Astrocyte (in vitro differentiated cells and primary cell): ENCODE measurements around the gene GGACT. TPM values are rescaled to one million over a fixed set of nuclear protein-coding genes. Genes with fewer than 3 reads are reported as not detected.

ENCODE experiments used
- DNase-seq: peaks from one replicate; pipeline ENCODE4 v3.0.0-alpha.2; 2010; ENCODE audit warnings: low read depth
- FAIRE-seq: peaks from 2 replicates; lab custom pipeline; 2011; peaks lifted over from hg19 to GRCh38; lab: Jason Lieb, UNC
- H2AFZ ChIP-seq: 2 replicates; pipeline ENCODE4 v1.6.0; 2012; ENCODE audit warnings: low read depth, low read length, inconsistent platforms
- H3K27ac ChIP-seq: 2 replicates; pipeline ENCODE4 v1.5.1; 2011; ENCODE audit warnings: low read depth, low read length, inconsistent platforms
- H3K27me3 ChIP-seq: 2 replicates; pipeline ENCODE4 v1.6.0; 2011; ENCODE audit warnings: low read length, inconsistent platforms; ENCODE audit not compliant: insufficient read depth
- H3K36me3 ChIP-seq: 2 replicates; pipeline ENCODE4 v1.5.1; 2011; ENCODE audit warnings: low read length, inconsistent platforms; ENCODE audit not compliant: insufficient read depth
- H3K4me1 ChIP-seq: 2 replicates; pipeline ENCODE4 v1.5.1; 2011; ENCODE audit warnings: low read length, inconsistent platforms; ENCODE audit not compliant: insufficient read depth
- H3K4me2 ChIP-seq: 2 replicates; pipeline ENCODE4 v1.6.0; 2012; ENCODE audit warnings: low read length, inconsistent platforms
- H3K4me3 ChIP-seq: 2 replicates; pipeline ENCODE4 v1.5.1; 2011; ENCODE audit warnings: low read depth, mild to moderate bottlenecking, low read length, inconsistent platforms; ENCODE audit not compliant: insufficient read depth
- H3K79me2 ChIP-seq: 2 replicates; pipeline ENCODE4 v1.6.0; 2012; ENCODE audit warnings: mild to moderate bottlenecking, low read length, inconsistent platforms; ENCODE audit not compliant: insufficient read depth
- H3K9ac ChIP-seq: 2 replicates; pipeline ENCODE4 v1.6.0; 2012; ENCODE audit warnings: mild to moderate bottlenecking, low read length, inconsistent platforms
- H3K9me3 ChIP-seq: 2 replicates; pipeline ENCODE4 v1.5.1; 2012; ENCODE audit warnings: low read depth, mild to moderate bottlenecking, low read length, inconsistent platforms; ENCODE audit not compliant: insufficient read depth
- H4K20me1 ChIP-seq: 2 replicates; pipeline ENCODE4 v1.6.0; 2012; ENCODE audit warnings: low read length, inconsistent platforms; ENCODE audit not compliant: insufficient read depth
- H3K27ac Mint-ChIP-seq: one replicate; pipeline ENCODE4 v1.8.0; 2021; ENCODE audit warnings: mild to moderate bottlenecking, mixed read lengths; ENCODE audit not compliant: unreplicated experiment
- H3K27me3 Mint-ChIP-seq: one replicate; pipeline ENCODE4 v1.8.0; 2021; ENCODE audit warnings: low read depth, mixed read lengths; ENCODE audit not compliant: unreplicated experiment
- H3K36me3 Mint-ChIP-seq: one replicate; pipeline ENCODE4 v1.8.0; 2021; ENCODE audit warnings: low read depth, mixed read lengths; ENCODE audit not compliant: unreplicated experiment
- H3K4me1 Mint-ChIP-seq: one replicate; pipeline ENCODE4 v1.8.0; 2021; ENCODE audit warnings: low read depth, mixed read lengths; ENCODE audit not compliant: unreplicated experiment
- H3K4me3 Mint-ChIP-seq: one replicate; pipeline ENCODE4 v1.8.0; 2021; ENCODE audit warnings: mild to moderate bottlenecking, moderate library complexity, mixed read lengths; ENCODE audit not compliant: unreplicated experiment
- H3K9me3 Mint-ChIP-seq: one replicate; pipeline ENCODE4 v1.8.0; 2021; ENCODE audit warnings: mild to moderate bottlenecking, mixed read lengths; ENCODE audit not compliant: unreplicated experiment
- CTCF ChIP-seq: IDR thresholded peaks from 2 replicates; pipeline ENCODE4 v1.5.1; 2011; ENCODE audit warnings: low read depth, mild to moderate bottlenecking, inconsistent platforms, low read length, moderate library complexity; ENCODE audit not compliant: insufficient read depth
- EZH2 ChIP-seq: IDR thresholded peaks from 2 replicates; pipeline ENCODE4 v1.6.1; 2012; ENCODE audit warnings: mild to moderate bottlenecking, low read length, inconsistent platforms; ENCODE audit not compliant: insufficient read depth
- total RNA-seq: library from RNA; stranded (reverse); gene quantifications from 2 replicates; pipeline ENCODE4 v1.2.1, GENCODE V29; 2021

The GGACT gene
- total RNA-seq, 1 donor from 2014 or later: 7.7 TPM

- peaks cover 10% of the 10 kb centered on the region for H3K27me3 Mint-ChIP-seq
These were observed 7.9 kb upstream of the GGACT start for GRCh38 chr13:100596516-100596915.

GRCh38 chr13:100594731-100595130 is 6.1 kb upstream of the GGACT start:
- no peaks in the 10 kb centered on the region for H3K4me1 Mint-ChIP-seq

More at GRCh38 chr13:100596516-100596915, 7.9 kb upstream of the GGACT start:
- Histone ChIP-seq H3K4me3 (no peak overlapping the region), H3K79me2 (no peaks in the 10 kb centered on the region), H3K27me3 (no peaks in the 10 kb centered on the region), H3K4me2 (no peak overlapping the region), H3K4me1 (no peaks in the 10 kb centered on the region), H3K9me3 (no peaks in the 10 kb centered on the region), H2AFZ (no peak overlapping the region), H3K27ac (no peak overlapping the region), H3K9ac (no peak overlapping the region), H4K20me1 (no peaks in the 10 kb centered on the region), H3K36me3 (no peaks in the 10 kb centered on the region)
- TF ChIP-seq EZH2 (no peak), CTCF (no peak)
- Mint-ChIP-seq H3K9me3 (no peaks in the 10 kb centered on the region), H3K4me3 (no peak overlapping the region), H3K4me1 (no peaks in the 10 kb centered on the region), H3K27ac (no peak overlapping the region), H3K36me3 (no peaks in the 10 kb centered on the region)
- DNase-seq (no peak), FAIRE-seq (no peak)

More at GRCh38 chr13:100594731-100595130, 6.1 kb upstream of the GGACT start:
- Histone ChIP-seq H3K36me3 (no peaks in the 10 kb centered on the region), H3K9ac (no peak overlapping the region), H3K4me1 (no peaks in the 10 kb centered on the region), H3K27ac (no peak overlapping the region), H3K4me2 (no peak overlapping the region), H3K27me3 (no peaks in the 10 kb centered on the region), H3K79me2 (no peaks in the 10 kb centered on the region), H3K9me3 (no peaks in the 10 kb centered on the region), H2AFZ (no peak overlapping the region), H3K4me3 (no peak overlapping the region), H4K20me1 (no peaks in the 10 kb centered on the region)
- TF ChIP-seq CTCF (no peak), EZH2 (no peak)
- no peaks in the 10 kb centered on the region for H3K9me3 Mint-ChIP-seq
- H3K27me3 Mint-ChIP-seq: peaks cover 7% of the 10 kb centered on the region
- H3K36me3 Mint-ChIP-seq: no peaks in the 10 kb centered on the region
- H3K27ac Mint-ChIP-seq: no peak overlapping the region
- no peak overlapping the region for H3K4me3 Mint-ChIP-seq
- DNase-seq (no peak), FAIRE-seq (no peak)
